Psoas muscle (tissue), 8 donors: ENCODE measurements around the gene PCBP4. TPM values are rescaled to one million over a fixed set of nuclear protein-coding genes. Genes with fewer than 3 reads are reported as not detected.
A peak's percentile ranks its signal among the peaks of the same experiment; 100 is the strongest.

Experiments used
- ATAC-seq, 4 donors: fragments of 200-7000 bp; cut with Tn5 transposase; one replicate each; pipeline ENCODE4 v1.9.1; 2020; ENCODE audit warnings: moderate library complexity in 3 of 4, mild to moderate bottlenecking in 2 of 4
- DNase-seq, 2 donors: peaks; one replicate each; pipeline ENCODE4 v3.0.0-alpha.2; 2020
- H3K27ac ChIP-seq: fragments of 200-600 bp; one replicate; pipeline ENCODE4 v1.8.0; 2022
- H3K27me3 ChIP-seq, 3 donors: fragments of 200-600 bp in 1 of 3; one replicate each; pipeline versions ENCODE4 v1.6.1 to v1.8.0; 2013 to 2022; ENCODE audit warnings: low read length in 2 of 3, mild to moderate bottlenecking in 2 of 3, moderate library complexity in 1 of 3; ENCODE audit not compliant: insufficient read depth in 3 of 3
- H3K36me3 ChIP-seq, 2 donors: fragments of 200-600 bp in 1 of 2; one replicate each; pipeline versions ENCODE4 v1.6.1 to v1.8.0; 2013 to 2022; ENCODE audit warnings: low read depth in 1 of 2, mild to moderate bottlenecking in 1 of 2, moderate library complexity in 1 of 2; ENCODE audit not compliant: insufficient read depth in 1 of 2
- H3K4me1 ChIP-seq: fragments of 200-600 bp; one replicate; pipeline ENCODE4 v1.8.0; 2022
- H3K4me3 ChIP-seq: fragments of 200-600 bp; one replicate; pipeline ENCODE4 v1.8.0; 2022; ENCODE audit warnings: mild to moderate bottlenecking
- H3K9me3 ChIP-seq: fragments of 200-600 bp; one replicate; pipeline ENCODE4 v1.8.0; 2022
- CTCF ChIP-seq: fragments of 200-600 bp; IDR thresholded peaks from one replicate; pipeline ENCODE4 v1.8.0; 2022; ENCODE audit warnings: antibody characterized with exemption
- WGBS, 3 donors: extraction: QIAGEN DNeasy Blood & Tissue Kit; methylation state at CpG; one replicate each; pipeline versions ENCODE4 v1.1.6 to v1.1.7; 2013; 5-methylcytosine and 5-hydroxymethylcytosine counted together
- intact Hi-C, 2 donors: fragments of 100-400 bp; cut with DNase I; formaldehyde crosslinking; loops; one replicate each; pipeline versions ENCODE4 v1.11.0 to v1.14.2; 2022
- polyA plus RNA-seq, 3 donors: library from polyadenylated mRNA; stranded (reverse); fragments of 200-250 nt; gene quantifications; one replicate each; pipeline ENCODE4 v1.2.3, GENCODE V29; 2013
- total RNA-seq, 4 donors: library from RNA; stranded (reverse); fragmentation: NEBNext Ultra II Directional in 2 of 4; extraction: Animal tissue kit (Norgen Biotek cat#: 25700) in 2 of 4; gene quantifications; one replicate each; pipeline versions ENCODE4 v1.2.1 to v1.2.4, GENCODE V29; 2021 to 2023
- donor health status: healthy with polysubstance abuse.
- donor health status: DM: no; HTN: no; CAD: no; lungs with moderate emphysema.
- donor health status: Bipolar disorder and iron deficiency.
- donor health status: healthy.
- donor health status: DM: yes; HTN: yes; CAD: no.
- donor health status: DM: no; HTN: no; CAD: no.
- donor health status: DM: no; HTN: no; CAD: no.
- donor health status: DM: yes; HTN: yes; CAD: no.

The PCBP4 gene
- total and polyA plus RNA-seq, 7 donors, result 36.0 to 161 (median 118) TPM

GRCh38 chr3:51953445-51953844, 13.8 kb downstream of the PCBP4 start:
- intact Hi-C loops, result no loop called here
- no peak for TF ChIP-seq CTCF
- Histone ChIP-seq H3K9me3 (no peaks in the 10 kb centered on the region), H3K27me3 (no peaks in the 10 kb centered on the region), H3K36me3 (peaks cover 0 to 36% of the 10 kb centered on the region in 2 donors), H3K4me3 (no peak overlapping the region), H3K4me1 (peaks cover 16% of the 10 kb centered on the region), H3K27ac (no peak overlapping the region)
- 54 to 74% (median 57%) methylated on average over 3 of the region's 3 CpGs for WGBS, 3 donors
- DNase-seq (no peak), ATAC-seq (no peak)

- H3K36me3 ChIP-seq, result peaks cover 0 to 38% of the 10 kb centered on the region in 2 donors
- DNase-seq, result no peak
- H3K27me3 ChIP-seq, result no peaks in the 10 kb centered on the region
- no peaks in the 10 kb centered on the region for H3K9me3 ChIP-seq
- H3K4me1 ChIP-seq, result peaks cover 7% of the 10 kb centered on the region
- no peak for ATAC-seq
- intact Hi-C loops, result no loop called here
- no peak for TF ChIP-seq CTCF
- WGBS, 3 donors, result 90 to 98% (median 92%) methylated on average over 2 of the region's 2 CpGs
- H3K4me3 ChIP-seq, result no peak overlapping the region
- no peak overlapping the region for H3K27ac ChIP-seq
Measured at GRCh38 chr3:51950899-51951298, 16.4 kb downstream of the PCBP4 start.

- 77 to 92% (median 90%) methylated on average over 5 of the region's 5 CpGs for WGBS, 3 donors
- DNase-seq, result peak in 1 of 2 donors; percentile 35
Measured at GRCh38 chr3:51949121-51949520, 18.1 kb downstream of the PCBP4 start.

GRCh38 chr3:51948016-51948580, 19.2 kb downstream of the PCBP4 start:
- H3K4me1 ChIP-seq, result peaks cover 4% of the 10 kb centered on the region
- H3K9me3 ChIP-seq, result no peaks in the 10 kb centered on the region
- 89 to 95% (median 89%) methylated on average over 10 of the region's 10 CpGs for WGBS, 3 donors
- intact Hi-C loops, result no loop called here
- DNase-seq, result no peak
- no peak for ATAC-seq
- no peak for TF ChIP-seq CTCF
- no peaks in the 10 kb centered on the region for H3K27me3 ChIP-seq
- peaks cover 0 to 56% of the 10 kb centered on the region in 2 donors for H3K36me3 ChIP-seq
- no peak overlapping the region for H3K27ac ChIP-seq
- no peak overlapping the region for H3K4me3 ChIP-seq

More at GRCh38 chr3:51949121-51949520, 18.1 kb downstream of the PCBP4 start:
- no peak for TF ChIP-seq CTCF
- H3K27me3 ChIP-seq, result no peaks in the 10 kb centered on the region
- H3K36me3 ChIP-seq, result peaks cover 0 to 55% of the 10 kb centered on the region in 2 donors
- no peaks in the 10 kb centered on the region for H3K9me3 ChIP-seq
- H3K4me1 ChIP-seq, result no peaks in the 10 kb centered on the region
- ATAC-seq, result no peak
- no peak overlapping the region for H3K27ac ChIP-seq
- H3K4me3 ChIP-seq, result no peak overlapping the region
- intact Hi-C loops, result no loop called here
